Adipocyte (in vitro differentiated cells): Measurements from ENCODE around the gene CLTRN.
"Not testable (repeated sequence)": the region's sequence is repeated elsewhere in the genome, so short reads cannot be mapped to it uniquely, and the experiment has no call there.

Source experiments
- DNase-seq: peaks from one replicate; pipeline ENCODE4 v3.0.0-alpha.2; 2015; ENCODE audit warnings: low read depth
- H3K27me3 ChIP-seq: replicated peaks from 2 replicates; pipeline ENCODE4 v1.7.0; 2013; ENCODE audit warnings: mild to moderate bottlenecking, low read length, moderate library complexity; ENCODE audit not compliant: control insufficient read depth, insufficient read depth
- H3K36me3 ChIP-seq: 2 replicates; pipeline ENCODE4 v1.7.0; 2013; ENCODE audit warnings: low read length, mild to moderate bottlenecking, moderate library complexity; ENCODE audit not compliant: control insufficient read depth, insufficient read depth, severe bottlenecking
- H3K4me1 ChIP-seq: 2 replicates; pipeline ENCODE4 v1.7.0; 2013; ENCODE audit warnings: mild to moderate bottlenecking, low read length, moderate library complexity; ENCODE audit not compliant: control insufficient read depth, insufficient read depth
- H3K4me3 ChIP-seq: 2 replicates; pipeline ENCODE4 v1.7.0; 2013; ENCODE audit warnings: mild to moderate bottlenecking, low read length, moderate library complexity
- H3K9ac ChIP-seq: 2 replicates; pipeline ENCODE4 v1.7.0; 2013; ENCODE audit warnings: mild to moderate bottlenecking, low read length, moderate library complexity
- H3K9me3 ChIP-seq: 2 replicates; pipeline ENCODE4 v1.7.0; 2013; ENCODE audit warnings: mild to moderate bottlenecking, low read length, moderate library complexity; ENCODE audit not compliant: control insufficient read depth

CLTRN gene

GRCh38 chrX:15664487-15665444, at the start of gene CLTRN:
TSS of gene CLTRN (minus strand) at chrX:15664805. CDS start at chrX:15664775, 30 bp downstream.
- DNase-seq = no peak
- Histone ChIP-seq H3K27me3 (peaks cover 57% of the 10 kb centered on the region), H3K4me1 (no peaks in the 10 kb centered on the region), H3K9ac (no peak within 1 kb of the TSS), H3K36me3 (no peaks in the 10 kb centered on the region), H3K9me3 (peaks cover 3% of the 10 kb centered on the region), H3K4me3 (no peak within 1 kb of the TSS)

GRCh38 chrX:15704273-15704672, 39.7 kb upstream of the CLTRN start:
- not testable (repeated sequence) for DNase-seq, H3K27me3 ChIP-seq, H3K9ac ChIP-seq, H3K9me3 ChIP-seq, H3K4me3 ChIP-seq, H3K4me1 ChIP-seq
- peaks cover 26% of the 10 kb centered on the region for H3K36me3 ChIP-seq

- H3K36me3 ChIP-seq = peaks cover 26% of the 10 kb centered on the region
- not testable (repeated sequence) for H3K9me3 ChIP-seq, H3K9ac ChIP-seq, H3K27me3 ChIP-seq, H3K4me3 ChIP-seq, DNase-seq, H3K4me1 ChIP-seq
Observed at GRCh38 chrX:15703809-15704208, 39.2 kb upstream of the CLTRN start.

GRCh38 chrX:15702488-15703371, 38.1 kb upstream of the CLTRN start:
- H3K4me3 ChIP-seq = no peak overlapping the region
- H3K27me3 ChIP-seq = no peaks in the 10 kb centered on the region
- H3K9ac ChIP-seq = no peak overlapping the region
- H3K4me1 ChIP-seq = no peaks in the 10 kb centered on the region
- H3K36me3 ChIP-seq = peaks cover 28% of the 10 kb centered on the region
- no peak for DNase-seq
- no peaks in the 10 kb centered on the region for H3K9me3 ChIP-seq

GRCh38 chrX:15696516-15696915, 31.9 kb upstream of the CLTRN start:
- Histone ChIP-seq H3K36me3 (peaks cover 61% of the 10 kb centered on the region), H3K27me3 (no peaks in the 10 kb centered on the region), H3K9ac (no peak overlapping the region), H3K9me3 (no peaks in the 10 kb centered on the region), H3K4me1 (no peaks in the 10 kb centered on the region), H3K4me3 (no peak overlapping the region)
- no peak for DNase-seq

GRCh38 chrX:15694941-15695451, 30.4 kb upstream of the CLTRN start:
- Histone ChIP-seq H3K36me3 (peaks cover 67% of the 10 kb centered on the region), H3K9me3 (no peaks in the 10 kb centered on the region), H3K27me3 (no peaks in the 10 kb centered on the region), H3K4me1 (no peaks in the 10 kb centered on the region), H3K9ac (no peak overlapping the region), H3K4me3 (no peak overlapping the region)
- DNase-seq = no peak

GRCh38 chrX:15686818-15687685, 22.4 kb upstream of the CLTRN start:
- Histone ChIP-seq H3K27me3 (no peaks in the 10 kb centered on the region), H3K9ac (no peak overlapping the region), H3K4me3 (no peak overlapping the region), H3K4me1 (peaks cover 4% of the 10 kb centered on the region), H3K36me3 (peaks cover 41% of the 10 kb centered on the region), H3K9me3 (no peaks in the 10 kb centered on the region)
- peak; percentile 90 for DNase-seq

- peaks cover 26% of the 10 kb centered on the region for H3K36me3 ChIP-seq
- H3K9ac ChIP-seq = no peak overlapping the region
- H3K4me3 ChIP-seq = no peak overlapping the region
- H3K4me1 ChIP-seq = peaks cover 10% of the 10 kb centered on the region
- DNase-seq = no peak
- no peaks in the 10 kb centered on the region for H3K9me3 ChIP-seq
- H3K27me3 ChIP-seq = no peaks in the 10 kb centered on the region
Observed at GRCh38 chrX:15683193-15683592, 18.6 kb upstream of the CLTRN start.

GRCh38 chrX:15681433-15681832, 16.8 kb upstream of the CLTRN start:
- DNase-seq = no peak
- Histone ChIP-seq H3K9me3 (no peaks in the 10 kb centered on the region), H3K4me1 (peaks cover 21% of the 10 kb centered on the region), H3K4me3 (no peak overlapping the region), H3K36me3 (peaks cover 26% of the 10 kb centered on the region), H3K9ac (no peak overlapping the region), H3K27me3 (no peaks in the 10 kb centered on the region)

GRCh38 chrX:15680401-15680800, 15.8 kb upstream of the CLTRN start:
- no peak for DNase-seq
- H3K9me3 ChIP-seq = no peaks in the 10 kb centered on the region

More at GRCh38 chrX:15680401-15680800, 15.8 kb upstream of the CLTRN start:
- Histone ChIP-seq H3K9ac (no peak overlapping the region), H3K4me3 (no peak overlapping the region), H3K4me1 (peaks cover 25% of the 10 kb centered on the region), H3K36me3 (peaks cover 26% of the 10 kb centered on the region), H3K27me3 (no peaks in the 10 kb centered on the region)
